GM21381 (cell line): ENCODE data around the gene DCAKD.

ENCODE experiments used
- ATAC-seq: cut with Tn5 transposase; IDR thresholded peaks from one replicate; pipeline ENCODE4 v1.9.1; 2021; ENCODE audit warnings: mild to moderate bottlenecking, moderate library complexity; ENCODE audit not compliant: unreplicated experiment

Gene DCAKD

GRCh38 chr17:45005700-45006099 lies 45.7 kb downstream of the DCAKD start:
- no peak for ATAC-seq

GRCh38 chr17:45004388-45004787 lies 47.0 kb downstream of the DCAKD start:
- ATAC-seq, result no peak

GRCh38 chr17:45003877-45004276 lies 47.6 kb downstream of the DCAKD start:
- no peak for ATAC-seq

GRCh38 chr17:45001310-45001709 lies 50.1 kb downstream of the DCAKD start:
- ATAC-seq, result no peak

- no peak for ATAC-seq
Observed at GRCh38 chr17:44999433-44999832, 52.0 kb downstream of the DCAKD start.

- no peak for ATAC-seq
Observed at GRCh38 chr17:44998646-44999045, 52.8 kb downstream of the DCAKD start.

- no peak for ATAC-seq
Observed at GRCh38 chr17:44997733-44998520, 53.5 kb downstream of the DCAKD start.

- no peak for ATAC-seq
Observed at GRCh38 chr17:44996304-44996703, 55.1 kb downstream of the DCAKD start.

GRCh38 chr17:44995436-44996001 lies 55.9 kb downstream of the DCAKD start:
- no peak for ATAC-seq

- no peak for ATAC-seq
Observed at GRCh38 chr17:44992242-44992939, 59.0 kb downstream of the DCAKD start.

- no peak for ATAC-seq
Observed at GRCh38 chr17:44990994-44991393, 60.4 kb downstream of the DCAKD start.

GRCh38 chr17:44989552-44990138 lies 61.8 kb downstream of the DCAKD start:
- ATAC-seq, result no peak

- no peak for ATAC-seq
Observed at GRCh38 chr17:44988044-44988942, 63.1 kb downstream of the DCAKD start.

- no peak for ATAC-seq
Observed at GRCh38 chr17:44983563-44983962, 67.9 kb downstream of the DCAKD start.

GRCh38 chr17:44982113-44982702 lies 69.2 kb downstream of the DCAKD start:
- ATAC-seq, result no peak

- ATAC-seq, result no peak
Observed at GRCh38 chr17:44981221-44981968, 70.0 kb downstream of the DCAKD start.

GRCh38 chr17:44979426-44979995 lies 71.9 kb downstream of the DCAKD start:
- ATAC-seq, result no peak

- ATAC-seq, result no peak
Observed at GRCh38 chr17:44978807-44979206, 72.6 kb downstream of the DCAKD start.
